Measurements from ENCODE around the gene HERC4. TPM values are rescaled to one million over a fixed set of nuclear protein-coding genes. Genes with fewer than 3 reads are reported as not detected.
"Not testable (repeated sequence)": the region's sequence is repeated elsewhere in the genome, so short reads cannot be mapped to it uniquely, and the experiment has no call there.

HERC4 gene
- total and polyA plus RNA-seq, 10 donors: 18.2 to 124 (median 89.0) TPM

GRCh38 chr10:67969875-67970274, 105.2 kb downstream of the HERC4 start:
- Histone ChIP-seq H3K9me3 (peaks cover 0 to 26% (median 18%) of the 10 kb centered on the region in 8 donors), H3K36me3 (peaks cover 0 to 99% (median 59%) of the 10 kb centered on the region in 6 donors)

DNA sequence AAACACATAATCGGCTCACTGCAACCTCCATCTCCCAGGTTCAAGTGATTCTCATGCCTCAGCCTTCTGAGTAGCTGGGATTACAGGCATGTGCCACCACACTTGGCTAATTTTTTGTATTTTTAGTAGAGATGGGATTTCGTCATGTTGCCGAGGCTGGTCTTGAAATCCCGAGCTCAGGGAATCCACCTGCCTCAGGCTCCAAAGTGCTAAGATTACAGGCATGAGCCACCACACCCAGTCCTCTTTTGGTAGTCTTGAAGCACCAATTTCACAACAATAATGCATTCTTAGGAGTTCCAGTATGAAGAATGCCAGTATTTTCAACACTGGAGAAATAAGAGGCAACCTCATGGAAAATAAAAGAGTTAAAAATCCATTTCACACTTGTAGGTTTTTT, 109.0 kb downstream of the HERC4 start:
- H3K27ac ChIP-seq; intact Hi-C loops (cut with DNase I; ENCODE audit: low total_unique reads); H3K9me3 ChIP-seq; H3K4me1 ChIP-seq; H3K4me3 ChIP-seq; H3K27me3 ChIP-seq (replicated peaks in 1 of 7); DNase-seq: not testable (repeated sequence)
- H3K36me3 ChIP-seq: peaks cover 0 to 97% (median 47%) of the 10 kb centered on the region in 6 donors
- 87 to 98% (median 97%) methylated on average over 4 of the region's 4 CpGs for WGBS, 5 donors

More at GRCh38 chr10:67969875-67970274, 105.2 kb downstream of the HERC4 start:
- DNase-seq: no peak
- TF ChIP-seq POLR2AphosphoS5 (IDR thresholded peaks at IDR 0.05): no peak
- no peak for TF ChIP-seq POLR2A (IDR thresholded peaks at IDR 0.05)
- TF ChIP-seq, protein P1, sequence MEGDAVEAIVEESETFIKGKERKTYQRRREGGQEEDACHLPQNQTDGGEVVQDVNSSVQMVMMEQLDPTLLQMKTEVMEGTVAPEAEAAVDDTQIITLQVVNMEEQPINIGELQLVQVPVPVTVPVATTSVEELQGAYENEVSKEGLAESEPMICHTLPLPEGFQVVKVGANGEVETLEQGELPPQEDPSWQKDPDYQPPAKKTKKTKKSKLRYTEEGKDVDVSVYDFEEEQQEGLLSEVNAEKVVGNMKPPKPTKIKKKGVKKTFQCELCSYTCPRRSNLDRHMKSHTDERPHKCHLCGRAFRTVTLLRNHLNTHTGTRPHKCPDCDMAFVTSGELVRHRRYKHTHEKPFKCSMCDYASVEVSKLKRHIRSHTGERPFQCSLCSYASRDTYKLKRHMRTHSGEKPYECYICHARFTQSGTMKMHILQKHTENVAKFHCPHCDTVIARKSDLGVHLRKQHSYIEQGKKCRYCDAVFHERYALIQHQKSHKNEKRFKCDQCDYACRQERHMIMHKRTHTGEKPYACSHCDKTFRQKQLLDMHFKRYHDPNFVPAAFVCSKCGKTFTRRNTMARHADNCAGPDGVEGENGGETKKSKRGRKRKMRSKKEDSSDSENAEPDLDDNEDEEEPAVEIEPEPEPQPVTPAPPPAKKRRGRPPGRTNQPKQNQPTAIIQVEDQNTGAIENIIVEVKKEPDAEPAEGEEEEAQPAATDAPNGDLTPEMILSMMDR (IDR thresholded peaks at IDR 0.05 in 8 of 11, conservative IDR thresholded peaks at IDR 0.05 in 3 of 11): no peak
- Histone ChIP-seq H3K4me1 (no peaks in the 10 kb centered on the region), H3K4me3 (no peak overlapping the region), H3K27ac (no peak overlapping the region), H3K27me3 (replicated peaks in 1 of 7) (no peaks in the 10 kb centered on the region)
- intact Hi-C loops (cut with DNase I; ENCODE audit: low total_unique reads): no loop called here

DNA sequence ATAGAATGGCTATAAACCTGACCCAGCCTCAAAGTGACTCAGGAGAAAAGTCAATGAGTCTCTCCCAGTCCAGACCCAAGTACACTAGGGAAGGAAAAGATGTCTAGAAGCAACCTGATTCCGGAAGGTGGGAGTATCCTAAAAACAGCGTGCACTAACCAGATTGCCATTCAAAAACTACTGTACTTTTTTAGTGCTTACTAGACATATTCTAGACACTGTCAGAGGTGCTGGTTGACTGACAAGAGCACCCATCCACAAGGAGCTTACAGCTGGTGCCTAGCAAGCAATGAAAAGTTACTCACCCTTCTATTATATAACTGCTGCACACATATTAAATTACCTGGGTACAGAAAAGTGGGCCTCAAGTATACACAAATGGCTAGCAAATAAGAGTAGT, 109.6 kb downstream of the HERC4 start:
- Histone ChIP-seq H3K4me3 (no peak overlapping the region), H3K27me3 (replicated peaks in 1 of 7) (no peaks in the 10 kb centered on the region), H3K9me3 (peaks cover 0 to 3% (median under 1%) of the 10 kb centered on the region in 8 donors), H3K36me3 (peaks cover 0 to 97% (median 45%) of the 10 kb centered on the region in 6 donors), H3K27ac (no peak overlapping the region), H3K4me1 (no peaks in the 10 kb centered on the region)
- no peak for TF ChIP-seq POLR2AphosphoS5 (IDR thresholded peaks at IDR 0.05)
- TF ChIP-seq, protein P1 (IDR thresholded peaks at IDR 0.05 in 8 of 11, conservative IDR thresholded peaks at IDR 0.05 in 3 of 11): no peak
- TF ChIP-seq POLR2A (IDR thresholded peaks at IDR 0.05): no peak
- no peak for DNase-seq
- intact Hi-C loops (cut with DNase I; ENCODE audit: low total_unique reads): no loop called here
- 99 to 100% (median 100%) methylated on average over 2 of the region's 2 CpGs for WGBS, 5 donors

- intact Hi-C loops (cut with DNase I; ENCODE audit: low total_unique reads): no loop called here
- Histone ChIP-seq H3K27ac (no peak overlapping the region), H3K27me3 (replicated peaks in 1 of 7) (no peaks in the 10 kb centered on the region), H3K4me3 (no peak overlapping the region), H3K36me3 (peaks cover 0 to 67% (median 17%) of the 10 kb centered on the region in 6 donors), H3K9me3 (no peaks in the 10 kb centered on the region), H3K4me1 (no peaks in the 10 kb centered on the region)
- DNase-seq: no peak
- 95 to 97% (median 96%) methylated on average over 8 of the region's 8 CpGs for WGBS, 5 donors
- TF ChIP-seq, protein P1 (IDR thresholded peaks at IDR 0.05 in 8 of 11, conservative IDR thresholded peaks at IDR 0.05 in 3 of 11): no peak
- TF ChIP-seq POLR2A (IDR thresholded peaks at IDR 0.05): no peak
- TF ChIP-seq POLR2AphosphoS5 (IDR thresholded peaks at IDR 0.05): no peak
Observed at GRCh38 chr10:67959839-67960476, 115.1 kb downstream of the HERC4 start.

Measured in spleen (tissue), 11 donors.